OCI-LY7 (cell line): ENCODE results near the gene CPNE1.

ENCODE experiments used
- CTCF ChIP-seq: fragments of 200-600 bp; sonication (generic); conservative IDR thresholded peaks from 2 replicates; pipeline ENCODE4 v1.5.1; 2014; ENCODE audit warnings: mild to moderate bottlenecking, antibody characterized with exemption, low read length, moderate library complexity, mixed read lengths
- EZH2phosphoT487 ChIP-seq: fragments of 200-600 bp; sonication (generic); IDR thresholded peaks from 2 replicates; pipeline ENCODE4 v1.6.1; 2018; ENCODE audit warnings: low read depth, borderline replicate concordance, mild to moderate bottlenecking, mixed run types, antibody characterized with exemption, low read length, moderate library complexity, mixed read lengths

GRCh38 chr20:35665949-35666288, 1.2 kb upstream of the CPNE1 start:
- TF ChIP-seq CTCF (no peak), EZH2phosphoT487 (no peak)
